ENCODE measurements around the gene FRMD8. TPM values are rescaled to one million over a fixed set of nuclear protein-coding genes. Genes with fewer than 3 reads are reported as not detected.

The FRMD8 gene
- total RNA-seq, 4 donors from 2014 or later, result 96.5 to 226 (median 128) TPM

DNA sequence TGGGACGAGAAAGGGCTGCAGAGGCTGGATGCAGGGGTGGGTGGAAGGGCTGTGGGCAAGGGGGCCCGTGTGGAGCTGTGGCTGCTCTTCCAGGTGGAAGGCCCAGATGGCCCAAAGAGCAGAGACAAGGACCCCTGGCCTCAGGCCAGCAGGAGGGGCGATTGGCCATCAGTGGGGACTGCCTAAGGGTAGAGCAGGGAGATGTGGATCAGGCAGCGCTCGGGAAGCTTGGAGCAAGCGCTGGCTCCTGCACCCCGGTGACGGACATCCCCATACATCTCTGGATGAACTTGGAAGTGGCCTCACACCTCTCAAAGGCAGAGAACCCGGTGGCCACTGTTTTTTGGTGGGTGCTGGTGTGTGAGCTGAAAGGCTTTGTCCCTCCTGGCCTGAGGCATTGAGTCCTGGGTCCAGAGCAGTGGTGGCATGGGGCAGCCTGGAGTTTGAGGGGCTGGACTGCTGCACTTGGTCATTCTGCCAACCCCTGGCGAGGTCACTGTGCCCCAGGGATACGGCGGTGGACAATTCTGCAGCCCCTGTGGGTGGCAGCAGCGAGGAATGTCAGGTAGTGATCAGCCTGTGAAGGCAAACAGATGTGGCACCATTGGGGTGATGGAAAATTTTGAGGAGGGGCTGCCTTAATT lies 5.9 kb downstream of the FRMD8 start:
- WGBS, 2 donors, result 72 to 75% methylated on average over 13 of the region's 13 CpGs
- no peak for DNase-seq (ENCODE audit: low spot score in 2 of 2)
- H3K9me3 ChIP-seq, result no peaks in the 10 kb centered on the region
- no peak overlapping the region for H3K4me3 ChIP-seq
- peak overlapping the region; percentile 61 to 99 (median 96) for H3K27ac ChIP-seq
- TF ChIP-seq, protein P1, sequence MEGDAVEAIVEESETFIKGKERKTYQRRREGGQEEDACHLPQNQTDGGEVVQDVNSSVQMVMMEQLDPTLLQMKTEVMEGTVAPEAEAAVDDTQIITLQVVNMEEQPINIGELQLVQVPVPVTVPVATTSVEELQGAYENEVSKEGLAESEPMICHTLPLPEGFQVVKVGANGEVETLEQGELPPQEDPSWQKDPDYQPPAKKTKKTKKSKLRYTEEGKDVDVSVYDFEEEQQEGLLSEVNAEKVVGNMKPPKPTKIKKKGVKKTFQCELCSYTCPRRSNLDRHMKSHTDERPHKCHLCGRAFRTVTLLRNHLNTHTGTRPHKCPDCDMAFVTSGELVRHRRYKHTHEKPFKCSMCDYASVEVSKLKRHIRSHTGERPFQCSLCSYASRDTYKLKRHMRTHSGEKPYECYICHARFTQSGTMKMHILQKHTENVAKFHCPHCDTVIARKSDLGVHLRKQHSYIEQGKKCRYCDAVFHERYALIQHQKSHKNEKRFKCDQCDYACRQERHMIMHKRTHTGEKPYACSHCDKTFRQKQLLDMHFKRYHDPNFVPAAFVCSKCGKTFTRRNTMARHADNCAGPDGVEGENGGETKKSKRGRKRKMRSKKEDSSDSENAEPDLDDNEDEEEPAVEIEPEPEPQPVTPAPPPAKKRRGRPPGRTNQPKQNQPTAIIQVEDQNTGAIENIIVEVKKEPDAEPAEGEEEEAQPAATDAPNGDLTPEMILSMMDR (IDR thresholded peaks at IDR 0.05), result no peak
- TF ChIP-seq EP300 (IDR thresholded peaks at IDR 0.05), result no peak
- TF ChIP-seq POLR2A (IDR thresholded peaks at IDR 0.05), result no peak
- peaks cover 0 to 71% (median 60%) of the 10 kb centered on the region in 4 donors for H3K4me1 ChIP-seq
- no peaks in the 10 kb centered on the region for H3K27me3 ChIP-seq
- H3K36me3 ChIP-seq, result peaks cover 0 to 62% (median 26%) of the 10 kb centered on the region in 3 donors

DNA sequence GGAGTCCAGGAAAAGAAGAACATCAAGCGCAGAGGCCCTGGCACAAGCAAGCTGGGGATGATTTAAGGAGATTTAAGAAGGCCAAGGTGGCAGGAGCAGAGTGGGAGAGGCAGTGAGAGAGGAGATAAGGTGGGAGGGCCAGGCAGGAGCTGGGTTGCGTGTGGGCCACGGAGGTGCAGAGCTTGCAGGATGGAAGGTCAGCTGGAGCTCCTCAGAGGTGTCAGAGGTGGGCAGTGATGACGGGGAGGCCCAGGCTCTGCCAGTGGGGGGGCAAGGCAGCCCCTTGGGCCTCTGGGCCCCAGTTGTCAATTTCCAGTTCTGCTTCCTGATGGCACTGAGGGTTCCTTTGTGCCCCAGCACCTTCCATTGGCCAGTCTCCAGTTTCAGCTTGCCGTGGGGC lies 6.5 kb downstream of the FRMD8 start:
- WGBS, 2 donors, result 69% methylated on average over 5 of the region's 5 CpGs
- no peak overlapping the region for H3K4me3 ChIP-seq
- peak overlapping the region; percentile 61 to 99 (median 96) for H3K27ac ChIP-seq
- no peaks in the 10 kb centered on the region for H3K27me3 ChIP-seq
- H3K4me1 ChIP-seq, result peaks cover 0 to 65% (median 54%) of the 10 kb centered on the region in 4 donors
- no peak for TF ChIP-seq EP300 (IDR thresholded peaks at IDR 0.05)
- TF ChIP-seq, protein P1 (IDR thresholded peaks at IDR 0.05), result no peak
- no peak for TF ChIP-seq POLR2A (IDR thresholded peaks at IDR 0.05)
- no peak for DNase-seq (ENCODE audit: low spot score in 2 of 2)
- H3K9me3 ChIP-seq, result no peaks in the 10 kb centered on the region
- H3K36me3 ChIP-seq, result peaks cover 0 to 68% (median 26%) of the 10 kb centered on the region in 3 donors

DNA sequence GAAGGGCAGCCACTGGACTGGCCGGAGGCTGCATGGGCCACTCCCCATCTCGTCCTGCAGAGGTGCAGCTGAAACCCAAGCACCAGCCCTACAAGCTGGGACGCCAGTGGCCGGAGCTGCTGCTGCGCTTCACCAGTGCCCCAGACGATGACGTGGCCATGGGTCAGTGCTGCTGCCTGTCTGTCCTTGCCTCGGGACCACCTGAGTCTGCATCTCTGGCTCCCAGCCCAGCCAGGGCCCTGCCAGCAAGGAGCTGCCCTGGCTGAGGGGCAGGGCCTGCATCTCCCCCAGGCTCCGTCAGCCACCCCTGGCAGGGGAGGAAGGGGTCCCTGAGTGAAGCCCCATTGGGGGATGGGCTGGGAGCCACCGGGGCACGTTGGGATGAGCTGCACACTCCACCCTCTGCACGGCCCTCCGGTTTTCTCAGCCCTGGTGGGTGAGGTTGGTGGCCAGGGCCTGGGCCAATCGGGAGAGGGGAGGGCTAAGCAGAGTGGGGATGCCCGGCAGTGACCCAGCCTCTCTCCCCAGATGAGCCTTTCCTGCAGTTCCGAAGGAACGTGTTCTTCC lies 7.2 kb downstream of the FRMD8 start:
- TF ChIP-seq, protein P1 (IDR thresholded peaks at IDR 0.05), result no peak
- TF ChIP-seq EP300 (IDR thresholded peaks at IDR 0.05) (no peak), POLR2A (IDR thresholded peaks at IDR 0.05) (no peak)
- H3K4me3 ChIP-seq, result no peak overlapping the region
- WGBS, 2 donors, result 75 to 81% methylated on average over 7 to 17 of the region's 17 CpGs
- no peaks in the 10 kb centered on the region for H3K27me3 ChIP-seq
- no peaks in the 10 kb centered on the region for H3K9me3 ChIP-seq
- peak overlapping the region; percentile 61 to 99 (median 96) for H3K27ac ChIP-seq
- peaks cover 0 to 75% (median 26%) of the 10 kb centered on the region in 3 donors for H3K36me3 ChIP-seq
- DNase-seq (ENCODE audit: low spot score in 2 of 2), result no peak
- H3K4me1 ChIP-seq, result peaks cover 0 to 58% (median 47%) of the 10 kb centered on the region in 4 donors

DNA sequence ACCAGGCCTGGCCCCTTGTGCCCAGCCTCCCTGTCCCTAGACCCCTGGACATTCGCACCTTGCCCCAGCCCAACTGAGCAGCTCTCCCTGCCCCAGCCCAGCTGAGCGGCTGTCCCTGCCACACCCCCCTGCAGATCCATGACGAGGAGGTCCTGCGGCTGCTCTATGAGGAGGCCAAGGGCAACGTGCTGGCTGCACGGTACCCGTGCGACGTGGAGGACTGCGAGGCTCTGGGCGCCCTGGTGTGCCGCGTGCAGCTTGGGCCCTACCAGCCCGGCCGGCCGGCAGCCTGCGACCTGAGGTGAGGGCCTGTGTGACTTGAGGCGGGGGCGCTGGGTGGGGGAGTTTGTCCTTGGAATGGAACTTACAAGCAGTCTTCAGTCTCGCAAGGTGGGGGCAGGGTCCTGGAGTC lies 7.7 kb downstream of the FRMD8 start:
- no peak for DNase-seq (ENCODE audit: low spot score in 2 of 2)
- TF ChIP-seq POLR2A (IDR thresholded peaks at IDR 0.05) (no peak), EP300 (IDR thresholded peaks at IDR 0.05) (no peak)
- TF ChIP-seq, protein P1 (IDR thresholded peaks at IDR 0.05), result no peak
- H3K4me3 ChIP-seq, result no peak overlapping the region
- no peaks in the 10 kb centered on the region for H3K9me3 ChIP-seq
- no peaks in the 10 kb centered on the region for H3K27me3 ChIP-seq
- peaks cover 0 to 75% (median 26%) of the 10 kb centered on the region in 3 donors for H3K36me3 ChIP-seq
- peaks cover 0 to 53% (median 43%) of the 10 kb centered on the region in 4 donors for H3K4me1 ChIP-seq
- peak overlapping the region in 2 of 4 donors; percentile 99 for H3K27ac ChIP-seq
- WGBS, 2 donors, result 92 to 94% methylated on average over 7 to 20 of the region's 20 CpGs

DNA sequence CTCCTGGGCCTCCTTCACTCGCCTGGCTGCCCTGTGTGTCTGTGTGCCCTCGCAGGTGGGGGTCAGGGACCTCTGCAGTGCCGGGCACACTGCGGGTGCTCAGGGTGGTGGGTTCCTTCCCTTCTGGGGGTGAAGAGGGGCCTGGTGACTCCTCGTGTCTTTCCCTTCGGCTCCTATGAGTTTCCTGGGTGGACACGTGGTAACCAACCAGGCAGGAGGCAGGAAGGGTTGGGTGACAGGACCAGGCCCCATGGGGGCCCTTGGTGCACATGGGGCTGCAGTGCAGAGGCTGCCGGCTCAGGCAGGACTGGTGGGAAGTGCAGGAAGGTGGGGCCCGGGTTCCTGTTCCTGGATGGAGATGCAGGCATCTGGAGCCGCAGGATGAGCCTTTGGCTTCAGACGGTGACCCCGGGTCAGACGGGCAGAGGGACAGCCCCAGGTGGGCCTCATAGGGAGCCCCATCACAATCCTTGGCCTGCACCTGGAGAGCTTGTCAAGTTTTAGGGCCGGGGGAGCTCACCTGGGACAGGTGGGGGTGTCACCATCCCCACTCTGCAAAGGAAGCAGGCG lies 9.6 kb downstream of the FRMD8 start:
- Histone ChIP-seq H3K36me3 (peaks cover 0 to 91% (median 34%) of the 10 kb centered on the region in 3 donors), H3K27me3 (no peaks in the 10 kb centered on the region), H3K4me1 (peaks cover 0 to 34% (median 24%) of the 10 kb centered on the region in 4 donors), H3K4me3 (no peak overlapping the region), H3K9me3 (no peaks in the 10 kb centered on the region), H3K27ac (peak overlapping the region in 1 of 4 donors; percentile 42)
- 77 to 84% methylated on average over 7 to 10 of the region's 15 CpGs for WGBS, 2 donors
- TF ChIP-seq, protein P1 (IDR thresholded peaks at IDR 0.05), result no peak
- TF ChIP-seq POLR2A (IDR thresholded peaks at IDR 0.05) (no peak), EP300 (IDR thresholded peaks at IDR 0.05) (no peak)
- no peak for DNase-seq (ENCODE audit: low spot score in 2 of 2)
